K562 (cell line): ENCODE measurements around the gene MMP24. TPM values are rescaled to one million over a fixed set of nuclear protein-coding genes. Genes with fewer than 3 reads are reported as not detected.
A peak's percentile ranks its signal among the peaks of the same experiment; 100 is the strongest.

Experiments used
- BMI1 ChIP-seq: fragments of 150-350 bp; IDR thresholded peaks from 2 replicates; pipeline ENCODE4 v1.6.1; 2014; ENCODE audit warnings: low read length
- CCAR2 ChIP-seq: fragments of 200-400 bp; formaldehyde crosslinking; IDR thresholded peaks from 2 replicates; pipeline ENCODE4 v1.6.1; 2017; ENCODE audit warnings: mild to moderate bottlenecking, low read depth, low read length
- DNMT1 ChIP-seq: fragments of 450-650 bp; IDR thresholded peaks from 2 replicates; pipeline ENCODE4 v1.6.1; 2016; ENCODE audit warnings: antibody characterized with exemption, mild to moderate bottlenecking
- GABPB2 ChIP-seq: fragments of 250-450 bp; sonication (Bioruptor Pico); conservative IDR thresholded peaks from 2 replicates; pipeline ENCODE4 v1.5.1; 2021; ENCODE audit warnings: mild to moderate bottlenecking
- GATAD2A ChIP-seq: fragments of 450-650 bp; IDR thresholded peaks from 2 replicates; pipeline ENCODE4 v1.6.1; 2017
- HCFC1 ChIP-seq: IDR thresholded peaks from 2 replicates; pipeline ENCODE4 v1.6.1; 2012; ENCODE audit warnings: low read depth, low read length, improper control_type of control experiment
- JUN ChIP-seq, 2 experiments: sonication (generic) in 1 of 2; formaldehyde crosslinking in 1 of 2; IDR thresholded peaks; 2 replicates each; pipeline versions ENCODE4 v1.6.1 to v1.8.0; 2012 to 2022; ENCODE audit warnings: borderline replicate concordance in 2 of 2, mild to moderate bottlenecking in 2 of 2, improper control_type of control experiment in 1 of 2, low read depth in 1 of 2, low read length in 1 of 2, missing genetic modification reagents in 1 of 2
- MBD1 ChIP-seq: fragments of 250-450 bp; sonication (Bioruptor Pico); IDR thresholded peaks from 2 replicates; pipeline ENCODE4 v1.8.0; 2022; ENCODE audit warnings: inconsistent platforms
- MIER1 ChIP-seq: fragments of 450-650 bp; IDR thresholded peaks from 2 replicates; pipeline ENCODE4 v1.6.1; 2016; ENCODE audit warnings: antibody characterized with exemption, mild to moderate bottlenecking, low read depth
- NR0B1 ChIP-seq: fragments of 450-650 bp; IDR thresholded peaks from one replicate; pipeline ENCODE4 v1.6.1; 2018; ENCODE audit warnings: mild to moderate bottlenecking, moderate library complexity; ENCODE audit not compliant: partially characterized antibody
- PML ChIP-seq: IDR thresholded peaks from 2 replicates; pipeline ENCODE4 v1.6.1; 2012; ENCODE audit warnings: low read length, inconsistent platforms
- PURB ChIP-seq: sonication (generic); formaldehyde crosslinking; IDR thresholded peaks from 2 replicates; pipeline ENCODE4 v1.9.0; 2021; ENCODE audit warnings: low read depth, mild to moderate bottlenecking, missing genetic modification reagents
- RBM22 ChIP-seq: fragments of 200-400 bp; formaldehyde crosslinking; IDR thresholded peaks from 2 replicates; pipeline ENCODE4 v1.6.1; 2018; ENCODE audit warnings: low read length, low read depth; ENCODE audit not compliant: poor library complexity, severe bottlenecking
- SMARCB1 ChIP-seq: IDR thresholded peaks from 2 replicates; pipeline ENCODE4 v1.6.1; 2011; ENCODE audit warnings: improper control_type of control experiment, low read depth; ENCODE audit not compliant: insufficient read length
- SRSF9 ChIP-seq: fragments of 200-400 bp; formaldehyde crosslinking; IDR thresholded peaks from 2 replicates; pipeline ENCODE4 v1.6.1; 2017; ENCODE audit warnings: low read depth, low read length, borderline replicate concordance
- TARDBP ChIP-seq: fragments of 450-650 bp; IDR thresholded peaks from 2 replicates; pipeline ENCODE4 v1.6.1; 2016
- TCF7 ChIP-seq: sonication (generic); IDR thresholded peaks from 2 replicates; pipeline ENCODE4 v1.6.1; 2016; ENCODE audit warnings: antibody characterized with exemption, borderline replicate concordance
- ZBTB8A ChIP-seq: fragments of 450-650 bp; IDR thresholded peaks from 2 replicates; pipeline ENCODE4 v1.6.1; 2018; ENCODE audit warnings: mild to moderate bottlenecking, moderate library complexity; ENCODE audit not compliant: partially characterized antibody
- ZNF551 ChIP-seq: fragments of 250-450 bp; sonication (Bioruptor Pico); IDR thresholded peaks from 2 replicates; pipeline ENCODE4 v1.5.0; 2021; ENCODE audit warnings: mild to moderate bottlenecking, moderate library complexity
- ZNF609 ChIP-seq: sonication (generic); formaldehyde crosslinking; IDR thresholded peaks from 2 replicates; pipeline ENCODE4 v1.8.1; 2023; ENCODE audit warnings: missing genetic modification reagents, mild to moderate bottlenecking, borderline replicate concordance
- polyA plus RNA-seq, 8 experiments: library from polyadenylated mRNA; depleted of rRNA in 4 of 8; stranded (reverse) in 5 of 8; unstranded in 3 of 8; fragments of >200 nt; fragmentation: Nextera tagmentation in 2 of 8; fragmentation: Illumina TruSeq in 1 of 8; extraction: Ambion mirVana in 2 of 8; extraction: Trizol in 1 of 8; gene quantifications; 2 replicates each; pipeline versions ENCODE4 v1.2.1 to v1.2.3, GENCODE V29; 2011 to 2014; ENCODE audit warnings: inconsistent platforms in 1 of 8, missing spikeins in 1 of 8
- total RNA-seq, 7 experiments: library from RNA; depleted of rRNA in 6 of 7; stranded (reverse); fragments of >200 nt in 6 of 7; fragmentation: Illumina TruSeq in 2 of 7; extraction: Trizol in 2 of 7; gene quantifications; 2 replicates each; pipeline versions ENCODE4 v1.2.1 to v1.2.3, GENCODE V29; 2011 to 2021; ENCODE audit warnings: low replicate concordance in 1 of 7

MMP24 gene
- total and polyA plus RNA-seq, 9 of the 15 experiments (the other 6 are each of a cell fraction or from before 2014, with no cell fraction given), result 0.03 to 0.07 (median 0.03) TPM; not detected in 6

- no peak for TF ChIP-seq NR0B1
- no peak for TF ChIP-seq CCAR2
- peak; percentile 23; the same call in 1 of the 2 replicates for TF ChIP-seq HCFC1
- no peak for TF ChIP-seq TARDBP
- TF ChIP-seq GATAD2A, result no peak
- no peak for TF ChIP-seq ZNF609 (CRISPR knock-in tag)
- TF ChIP-seq RBM22, result no peak
- 0 out of 2 replicates have a peak, but pooled peaks have one; percentile 24 for TF ChIP-seq JUN (IDR thresholded peaks at IDR 0.05; ENCODE audit: borderline replicate concordance, low read depth, low read length)
- no peak for TF ChIP-seq JUN (CRISPR knock-in tag; IDR thresholded peaks at IDR 0.05; ENCODE audit: borderline replicate concordance)
- no peak for TF ChIP-seq MIER1
- TF ChIP-seq PML, result no peak
- no peak for TF ChIP-seq ZNF551 (CRISPR knock-in tag)
- TF ChIP-seq ZBTB8A, result no peak
- no peak for TF ChIP-seq SMARCB1
- no peak for TF ChIP-seq MBD1 (CRISPR knock-in tag)
- TF ChIP-seq GABPB2 (CRISPR knock-in tag), result no peak
- no peak for TF ChIP-seq SRSF9
- no peak for TF ChIP-seq PURB (CRISPR knock-in tag)
- no peak for TF ChIP-seq BMI1
- TF ChIP-seq DNMT1, result no peak
- TF ChIP-seq TCF7, result no peak
Measured at GRCh38 chr20:35303735-35304491, 77.4 kb downstream of the MMP24 start (continued).
